Colonic mucosa (tissue), 4 donors: ENCODE data around the gene RNF34. TPM values are rescaled to one million over a fixed set of nuclear protein-coding genes. Genes with fewer than 3 reads are reported as not detected.

Source experiments
- DNase-seq: peaks from one replicate; pipeline ENCODE4 v3.0.0-alpha.2; 2020
- H3K27ac ChIP-seq: fragments of 200-600 bp; one replicate; pipeline ENCODE4 v1.8.0; 2021
- H3K27me3 ChIP-seq: fragments of 200-600 bp; one replicate; pipeline ENCODE4 v1.8.0; 2021
- H3K36me3 ChIP-seq: fragments of 200-600 bp; one replicate; pipeline ENCODE4 v1.8.0; 2021
- H3K4me1 ChIP-seq: fragments of 200-600 bp; one replicate; pipeline ENCODE4 v1.8.0; 2021; ENCODE audit warnings: mild to moderate bottlenecking
- H3K4me3 ChIP-seq: fragments of 200-600 bp; one replicate; pipeline ENCODE4 v1.8.0; 2021
- H3K9ac ChIP-seq, 2 donors: one replicate each; pipeline ENCODE4 v1.7.0; 2013; ENCODE audit warnings: control low read depth in 2 of 2, low read depth in 2 of 2, low read length in 2 of 2
- H3K9me3 ChIP-seq: fragments of 200-600 bp; one replicate; pipeline ENCODE4 v1.8.0; 2021
- intact Hi-C: fragments of 100-400 bp; cut with DNase I; formaldehyde crosslinking; loops from one replicate; pipeline ENCODE4 v1.14.1; 2022
- total RNA-seq, 2 donors: library from RNA; stranded (reverse); fragmentation: NEBNext Ultra II Directional in 1 of 2; extraction: Animal tissue kit (Norgen Biotek cat#: 25700) in 1 of 2; gene quantifications; one replicate each; pipeline ENCODE4 v1.2.1, GENCODE V29; 2021
- TF ChIP-seq, protein P1 (sequence below): fragments of 200-600 bp; IDR thresholded peaks from one replicate; pipeline ENCODE4 v1.8.0; 2022; ENCODE audit warnings: antibody characterized with exemption, mild to moderate bottlenecking
- donor health status: healthy.
- donor health status: DM: no; HTN: no; CAD: no.
- donor health status: DM: no; HTN: no; CAD: no.

Gene RNF34
- total RNA-seq, 2 donors from 2014 or later, result 39.7 to 53.3 TPM

GRCh38 chr12:121439715-121440114 is 39.8 kb downstream of the RNF34 start:
- intact Hi-C loops, result loop anchor here (5.0 kb wide), 1 partner anchor 107 kb away; no protein-coding TSS in a partner anchor
- no peak for DNase-seq
- no peaks in the 10 kb centered on the region for H3K36me3 ChIP-seq

DNA sequence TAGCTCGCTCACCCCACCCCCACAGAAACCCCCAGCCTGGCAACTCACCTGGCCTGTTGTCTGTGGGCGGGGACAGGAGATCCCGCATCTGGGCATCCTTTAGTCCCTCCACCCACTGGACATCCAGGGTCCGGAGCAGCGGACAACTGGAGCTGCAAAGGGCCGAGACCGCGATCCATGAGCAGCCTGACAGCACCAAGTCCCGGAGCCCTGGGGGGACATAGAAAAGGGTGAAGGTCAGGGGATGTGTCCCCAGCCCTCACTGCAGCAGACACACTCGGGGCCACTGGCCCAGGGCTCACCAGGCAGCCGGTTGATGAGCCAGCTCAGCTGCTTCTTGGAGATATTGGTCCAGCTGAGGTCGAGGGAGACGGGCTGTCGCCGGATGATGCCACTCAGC is 40.9 kb downstream of the RNF34 start:
- H3K4me3 ChIP-seq, result no peak overlapping the region
- TF ChIP-seq, protein P1, sequence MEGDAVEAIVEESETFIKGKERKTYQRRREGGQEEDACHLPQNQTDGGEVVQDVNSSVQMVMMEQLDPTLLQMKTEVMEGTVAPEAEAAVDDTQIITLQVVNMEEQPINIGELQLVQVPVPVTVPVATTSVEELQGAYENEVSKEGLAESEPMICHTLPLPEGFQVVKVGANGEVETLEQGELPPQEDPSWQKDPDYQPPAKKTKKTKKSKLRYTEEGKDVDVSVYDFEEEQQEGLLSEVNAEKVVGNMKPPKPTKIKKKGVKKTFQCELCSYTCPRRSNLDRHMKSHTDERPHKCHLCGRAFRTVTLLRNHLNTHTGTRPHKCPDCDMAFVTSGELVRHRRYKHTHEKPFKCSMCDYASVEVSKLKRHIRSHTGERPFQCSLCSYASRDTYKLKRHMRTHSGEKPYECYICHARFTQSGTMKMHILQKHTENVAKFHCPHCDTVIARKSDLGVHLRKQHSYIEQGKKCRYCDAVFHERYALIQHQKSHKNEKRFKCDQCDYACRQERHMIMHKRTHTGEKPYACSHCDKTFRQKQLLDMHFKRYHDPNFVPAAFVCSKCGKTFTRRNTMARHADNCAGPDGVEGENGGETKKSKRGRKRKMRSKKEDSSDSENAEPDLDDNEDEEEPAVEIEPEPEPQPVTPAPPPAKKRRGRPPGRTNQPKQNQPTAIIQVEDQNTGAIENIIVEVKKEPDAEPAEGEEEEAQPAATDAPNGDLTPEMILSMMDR, result no peak
- no peaks in the 10 kb centered on the region for H3K9me3 ChIP-seq
- peaks cover 7% of the 10 kb centered on the region for H3K4me1 ChIP-seq
- H3K27me3 ChIP-seq, result no peaks in the 10 kb centered on the region
- H3K9ac ChIP-seq, result no peak overlapping the region
- no peak for DNase-seq
- no peak overlapping the region for H3K27ac ChIP-seq
- intact Hi-C loops, result loop anchor here (5.0 kb wide), 1 partner anchor 108 kb away; no protein-coding TSS in a partner anchor
- H3K36me3 ChIP-seq, result no peaks in the 10 kb centered on the region

More at GRCh38 chr12:121439715-121440114, 39.8 kb downstream of the RNF34 start:
- no peak overlapping the region for H3K9ac ChIP-seq
- H3K27me3 ChIP-seq, result no peaks in the 10 kb centered on the region
- TF ChIP-seq, protein P1, result no peak
- no peaks in the 10 kb centered on the region for H3K9me3 ChIP-seq
- H3K4me1 ChIP-seq, result peaks cover 7% of the 10 kb centered on the region
- H3K27ac ChIP-seq, result no peak overlapping the region
- H3K4me3 ChIP-seq, result no peak overlapping the region

DNA sequence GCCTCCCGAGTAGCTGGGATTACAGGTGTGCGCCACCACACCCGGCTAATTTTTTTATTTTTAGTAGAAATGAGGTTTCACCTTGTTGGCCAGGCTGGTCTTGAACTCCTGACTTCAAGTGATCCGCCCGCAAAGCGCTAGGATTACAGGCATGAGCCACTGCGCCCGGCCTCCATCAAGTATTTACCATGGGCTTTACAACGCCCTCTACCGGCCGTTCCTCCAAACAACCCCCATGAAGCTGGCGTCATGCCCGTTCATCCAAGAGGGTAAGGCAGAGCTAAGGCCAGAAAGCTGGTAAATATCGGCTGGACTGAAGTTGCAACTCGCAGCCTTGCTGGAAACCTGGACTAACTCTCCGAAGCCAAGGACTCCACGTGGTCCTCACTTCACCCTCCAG is 41.6 kb downstream of the RNF34 start:
- no peak overlapping the region for H3K27ac ChIP-seq
- no peak overlapping the region for H3K9ac ChIP-seq
- no peak overlapping the region for H3K4me3 ChIP-seq
- H3K9me3 ChIP-seq, result no peaks in the 10 kb centered on the region
- peaks cover 7% of the 10 kb centered on the region for H3K4me1 ChIP-seq
- intact Hi-C loops, result loop anchor here (5.0 kb wide), 1 partner anchor 109 kb away; no protein-coding TSS in a partner anchor
- no peaks in the 10 kb centered on the region for H3K27me3 ChIP-seq
- no peaks in the 10 kb centered on the region for H3K36me3 ChIP-seq
- DNase-seq, result peak; percentile 43
- TF ChIP-seq, protein P1, result no peak

DNA sequence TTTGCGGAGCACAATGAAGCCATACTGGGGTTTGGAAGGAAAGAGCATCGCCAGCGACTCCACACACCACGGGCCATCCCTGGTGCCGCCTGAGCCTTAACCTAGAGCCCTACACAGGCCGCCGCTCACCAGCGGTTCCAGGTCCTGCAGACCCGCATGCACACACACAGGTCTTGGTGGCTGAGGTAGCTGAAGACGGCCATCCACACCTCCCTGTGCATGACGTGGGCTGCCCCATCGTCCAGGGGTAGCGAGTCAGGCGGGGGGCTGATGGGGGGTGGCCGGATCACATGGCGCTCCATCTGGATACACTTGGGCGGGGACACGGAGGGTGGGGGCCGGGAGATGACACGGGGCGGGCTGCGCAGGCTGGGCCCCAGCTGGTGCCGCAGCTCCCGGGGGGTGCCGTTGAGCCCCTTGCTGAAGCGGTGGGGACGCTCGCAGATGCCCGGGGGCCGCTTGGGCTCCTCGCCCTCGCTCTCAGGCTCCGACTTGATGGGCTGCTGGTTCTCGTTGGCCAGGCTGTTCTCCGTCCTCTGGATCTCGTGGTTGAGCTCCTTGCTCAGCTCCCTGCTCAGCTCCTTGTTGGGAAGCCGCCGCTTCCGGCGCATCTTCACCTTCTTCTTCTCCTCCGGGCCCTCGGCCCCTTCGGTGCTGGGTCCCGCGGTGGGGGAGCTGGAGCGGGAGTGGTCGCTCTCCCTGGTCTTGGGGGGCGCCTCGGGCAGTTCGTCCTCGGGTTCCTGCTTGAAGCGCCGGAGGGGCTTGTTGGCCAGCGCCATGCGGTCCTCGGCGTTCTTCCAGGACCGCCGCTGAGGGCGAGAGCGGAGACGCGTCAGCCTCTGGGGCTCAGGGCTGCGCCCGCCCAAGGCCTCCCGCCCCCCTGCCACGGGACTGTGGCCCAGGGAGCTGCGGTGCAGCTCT is 42.4 kb downstream of the RNF34 start:
- H3K27me3 ChIP-seq, result no peaks in the 10 kb centered on the region
- intact Hi-C loops, result loop anchor here (5.0 kb wide), 1 partner anchor 110 kb away; no protein-coding TSS in a partner anchor
- no peak for DNase-seq
- TF ChIP-seq, protein P1, result no peak
- H3K27ac ChIP-seq, result no peak overlapping the region
- no peaks in the 10 kb centered on the region for H3K9me3 ChIP-seq
- no peak overlapping the region for H3K9ac ChIP-seq
- H3K4me3 ChIP-seq, result no peak overlapping the region
- H3K4me1 ChIP-seq, result peaks cover 7% of the 10 kb centered on the region
- no peaks in the 10 kb centered on the region for H3K36me3 ChIP-seq

- no peak overlapping the region for H3K27ac ChIP-seq
Measured at GRCh38 chr12:121443193-121443870, 43.4 kb downstream of the RNF34 start.

More at GRCh38 chr12:121443193-121443870, 43.4 kb downstream of the RNF34 start:
- no peak overlapping the region for H3K9ac ChIP-seq
- peak; percentile 85 for DNase-seq
- intact Hi-C loops, result loop anchor here (5.0 kb wide), 1 partner anchor 111 kb away; no protein-coding TSS in a partner anchor
- H3K9me3 ChIP-seq, result no peaks in the 10 kb centered on the region
- no peaks in the 10 kb centered on the region for H3K36me3 ChIP-seq
- TF ChIP-seq, protein P1, result peak; percentile 82
- H3K27me3 ChIP-seq, result no peaks in the 10 kb centered on the region
- H3K4me3 ChIP-seq, result no peak overlapping the region
- peaks cover 7% of the 10 kb centered on the region for H3K4me1 ChIP-seq
